Urothelium cell line (cell line): Measurements from ENCODE around the gene CD244.
"Not testable (repeated sequence)": the region's sequence is repeated elsewhere in the genome, so short reads cannot be mapped to it uniquely, and the experiment has no call there.

Experiments
- DNase-seq: peaks from one replicate; pipeline ENCODE4 v3.0.0; 2011; ENCODE audit warnings: low spot score, mixed read lengths
- FAIRE-seq: peaks from 2 replicates; lab custom pipeline; 2011; peaks lifted over from hg19 to GRCh38; lab: Jason Lieb, UNC

Gene CD244

GRCh38 chr1:160789051-160789701 is 73.5 kb downstream of the CD244 start:
- FAIRE-seq (no peak), DNase-seq (no peak)

- not testable (repeated sequence) for FAIRE-seq, DNase-seq
Measured at GRCh38 chr1:160782988-160783765, 79.5 kb downstream of the CD244 start.

GRCh38 chr1:160781914-160782689 is 80.6 kb downstream of the CD244 start:
- FAIRE-seq (no peak), DNase-seq (no peak)

GRCh38 chr1:160781186-160781766 is 81.4 kb downstream of the CD244 start:
- DNase-seq (no peak), FAIRE-seq (no peak)

GRCh38 chr1:160780398-160780755 is 82.3 kb downstream of the CD244 start:
- DNase-seq (no peak), FAIRE-seq (no peak)
